ENCODE data around the gene KRT85.
"Not testable (repeated sequence)": the region's sequence is repeated elsewhere in the genome, so short reads cannot be mapped to it uniquely, and the experiment has no call there.

KRT85 gene

DNA sequence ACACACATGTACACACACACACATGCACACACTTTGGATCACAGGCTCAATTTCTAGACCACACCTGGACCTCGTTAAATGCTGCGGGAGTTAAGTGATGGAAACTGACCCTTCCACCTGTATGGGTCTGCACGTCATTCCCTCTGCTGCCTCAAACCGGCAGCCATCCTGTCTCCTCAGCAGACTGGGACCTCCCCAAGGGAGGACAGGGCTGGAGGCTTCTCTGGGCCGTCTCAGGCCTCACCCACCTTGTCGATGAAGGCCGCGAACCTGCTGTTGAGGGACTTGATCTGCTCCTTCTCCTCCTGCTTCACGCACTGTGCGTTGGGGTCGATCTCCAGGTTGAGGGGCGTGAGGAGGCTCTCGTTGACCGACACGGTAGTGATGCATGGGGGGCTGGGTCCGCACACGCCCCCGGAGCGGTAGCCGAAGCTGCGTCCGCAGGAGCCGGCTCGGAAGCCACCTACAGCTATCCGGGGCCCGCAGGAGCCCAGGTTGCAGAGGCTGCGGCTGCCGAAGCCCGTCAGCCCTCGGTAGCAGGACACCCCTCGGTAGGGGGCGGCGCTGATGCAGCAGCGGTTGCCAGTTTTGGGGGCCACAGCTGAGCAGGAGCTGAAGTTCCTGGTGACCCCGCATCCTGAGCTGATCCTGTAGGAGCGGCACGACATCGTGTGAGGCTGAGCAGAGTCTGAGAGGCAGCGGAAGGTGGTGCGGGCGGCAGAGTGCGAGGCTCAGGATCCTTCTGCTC is at the start of gene KRT85:
TSS of gene KRT85 (minus strand) at position 744 of the 748 bp plus-strand sequence. CDS start at position 668, 76 bp downstream.
- Histone ChIP-seq H3K4me1 (ENCODE audit: control insufficient read depth, insufficient read depth, low read length) (peaks cover 5% of the 10 kb centered on the region), H3K36me3 (ENCODE audit: control insufficient read depth, insufficient read depth, low read length) (no peaks in the 10 kb centered on the region), H3K27me3 (ENCODE audit: control insufficient read depth, insufficient read depth, low read length) (no peaks in the 10 kb centered on the region), H3K4me3 (ENCODE audit: low read length) (no peak within 1 kb of the TSS), H3K9ac (ENCODE audit: low read length) (no peak within 1 kb of the TSS), H3K9me3 (ENCODE audit: control insufficient read depth, low read length) (no peaks in the 10 kb centered on the region)

DNA sequence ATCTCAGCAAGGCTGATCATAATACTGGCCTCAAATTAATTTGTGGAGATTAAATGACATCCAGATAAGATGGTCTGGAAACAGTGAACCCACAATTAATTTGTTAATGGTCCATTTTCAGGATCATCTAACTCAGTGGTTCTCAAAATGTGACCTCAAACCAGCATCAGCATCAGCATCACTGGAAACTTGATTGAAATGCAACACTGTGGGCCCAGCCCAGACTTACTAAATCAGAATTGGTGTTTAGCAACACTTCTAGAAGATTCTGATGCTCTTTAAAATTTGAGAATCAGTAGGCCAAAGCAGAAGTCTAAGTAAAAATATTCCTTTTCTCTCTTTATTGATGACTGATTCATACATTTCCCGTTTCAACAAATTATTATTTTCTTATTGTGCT is 49.5 kb upstream of the KRT85 start:
- H3K36me3 ChIP-seq (ENCODE audit: control insufficient read depth, insufficient read depth, low read length) = no peaks in the 10 kb centered on the region
- H3K27me3 ChIP-seq (ENCODE audit: control insufficient read depth, insufficient read depth, low read length) = no peaks in the 10 kb centered on the region
- H3K4me1 ChIP-seq (ENCODE audit: control insufficient read depth, insufficient read depth, low read length) = no peaks in the 10 kb centered on the region
- H3K4me3 ChIP-seq (ENCODE audit: low read length) = no peak overlapping the region
- no peak overlapping the region for H3K9ac ChIP-seq (ENCODE audit: low read length)
- no peaks in the 10 kb centered on the region for H3K9me3 ChIP-seq (ENCODE audit: control insufficient read depth, low read length)

DNA sequence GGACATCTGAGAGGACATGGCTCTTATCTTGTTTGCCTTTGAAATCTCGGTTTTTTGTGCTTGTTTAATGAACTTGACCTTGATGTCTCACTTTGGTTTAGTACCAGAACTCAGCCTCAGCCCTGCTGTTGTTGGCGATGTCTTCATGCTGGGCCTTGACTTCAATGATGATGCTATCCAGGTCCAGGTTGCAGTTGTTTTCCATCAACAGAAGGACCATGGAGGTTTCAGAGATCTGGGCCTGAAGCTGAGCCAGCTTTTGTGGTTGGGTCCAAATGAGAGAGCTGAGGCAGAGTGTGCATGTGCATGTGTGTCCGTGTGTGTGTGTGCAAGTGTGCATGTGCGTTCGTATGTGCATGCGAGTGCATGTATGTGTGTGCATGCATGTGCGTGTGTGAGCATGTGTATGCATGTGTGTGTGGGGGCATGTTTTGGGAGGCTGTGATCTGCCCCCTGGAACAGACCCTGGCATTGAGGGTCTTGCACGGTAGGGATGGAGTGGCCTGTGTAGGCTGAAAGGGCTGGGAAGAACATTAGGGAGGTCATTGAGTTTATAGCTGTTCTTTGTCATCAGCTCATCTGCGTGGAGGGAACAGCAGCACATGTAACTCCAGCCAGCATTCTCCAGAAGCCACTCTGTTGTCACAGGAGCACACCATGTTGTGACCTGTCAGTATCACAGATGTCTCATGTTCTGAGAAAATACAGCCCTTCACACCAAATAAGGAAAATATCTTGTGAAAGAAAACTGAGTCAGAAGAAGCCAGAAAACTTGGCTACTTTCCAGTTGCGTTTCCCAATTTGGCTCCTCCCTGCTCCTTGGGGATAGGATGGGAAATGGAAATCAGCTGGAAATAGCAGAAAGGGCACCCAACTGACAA is 48.8 kb upstream of the KRT85 start:
- H3K36me3 ChIP-seq (ENCODE audit: control insufficient read depth, insufficient read depth, low read length) = no peaks in the 10 kb centered on the region
- no peaks in the 10 kb centered on the region for H3K4me1 ChIP-seq (ENCODE audit: control insufficient read depth, insufficient read depth, low read length)
- no peak overlapping the region for H3K4me3 ChIP-seq (ENCODE audit: low read length)
- no peak overlapping the region for H3K9ac ChIP-seq (ENCODE audit: low read length)
- H3K9me3 ChIP-seq (ENCODE audit: control insufficient read depth, low read length) = no peaks in the 10 kb centered on the region
- no peaks in the 10 kb centered on the region for H3K27me3 ChIP-seq (ENCODE audit: control insufficient read depth, insufficient read depth, low read length)

DNA sequence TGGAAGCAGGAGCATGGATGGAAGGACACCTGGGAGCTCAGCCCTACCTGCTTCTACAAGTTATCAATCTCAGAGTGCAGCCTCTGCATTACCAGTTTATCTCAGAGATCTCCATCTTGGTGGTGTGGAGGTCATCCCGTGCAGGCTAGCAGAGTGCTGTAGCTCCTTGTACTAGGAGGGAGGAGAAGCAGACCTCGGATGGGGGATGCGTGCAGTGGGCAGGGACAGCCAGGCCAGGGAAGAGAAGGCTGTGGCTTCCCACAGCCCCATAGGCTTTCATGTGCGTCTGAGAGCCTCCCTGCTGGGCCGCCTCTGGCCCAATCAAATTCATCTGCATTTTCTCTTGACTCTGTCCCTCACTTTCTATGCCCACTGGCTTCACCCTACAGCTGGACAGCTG is 47.7 kb upstream of the KRT85 start:
- Histone ChIP-seq H3K9ac (ENCODE audit: low read length) (no peak overlapping the region), H3K36me3 (ENCODE audit: control insufficient read depth, insufficient read depth, low read length) (no peaks in the 10 kb centered on the region), H3K9me3 (ENCODE audit: control insufficient read depth, low read length) (no peaks in the 10 kb centered on the region), H3K27me3 (ENCODE audit: control insufficient read depth, insufficient read depth, low read length) (no peaks in the 10 kb centered on the region), H3K4me3 (ENCODE audit: low read length) (no peak overlapping the region), H3K4me1 (ENCODE audit: control insufficient read depth, insufficient read depth, low read length) (no peaks in the 10 kb centered on the region)

DNA sequence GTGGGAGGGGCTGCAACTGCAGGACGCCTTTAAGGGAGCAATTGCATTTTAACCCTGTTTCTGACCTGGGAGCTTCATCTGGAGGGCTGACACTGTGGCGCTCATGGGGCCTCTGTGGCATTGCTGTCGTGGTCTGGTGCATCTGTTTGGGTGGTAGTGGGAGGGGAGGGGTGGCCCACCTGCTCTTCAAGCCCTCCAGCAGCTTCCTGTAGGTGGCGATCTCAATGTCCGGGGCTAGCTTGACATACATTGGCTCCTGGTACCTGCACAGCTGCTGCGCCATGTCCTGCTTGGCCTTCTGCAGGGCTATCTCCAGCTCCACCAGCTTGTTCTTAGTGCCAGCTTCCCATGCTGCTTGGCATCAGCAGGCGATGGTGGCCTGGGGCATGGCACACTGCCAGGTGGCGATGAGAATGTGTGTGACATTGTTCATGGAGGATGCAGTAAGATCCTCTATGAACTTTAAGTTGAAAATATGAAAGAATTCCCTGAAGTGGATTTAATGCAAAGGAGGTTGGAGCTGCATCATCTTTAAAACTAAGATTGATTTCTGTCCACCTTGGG is 46.6 kb upstream of the KRT85 start:
- H3K4me3 ChIP-seq (ENCODE audit: low read length) = no peak overlapping the region
- H3K9me3 ChIP-seq (ENCODE audit: control insufficient read depth, low read length) = no peaks in the 10 kb centered on the region
- no peaks in the 10 kb centered on the region for H3K27me3 ChIP-seq (ENCODE audit: control insufficient read depth, insufficient read depth, low read length)
- no peaks in the 10 kb centered on the region for H3K4me1 ChIP-seq (ENCODE audit: control insufficient read depth, insufficient read depth, low read length)
- no peak overlapping the region for H3K9ac ChIP-seq (ENCODE audit: low read length)
- H3K36me3 ChIP-seq (ENCODE audit: control insufficient read depth, insufficient read depth, low read length) = no peaks in the 10 kb centered on the region

DNA sequence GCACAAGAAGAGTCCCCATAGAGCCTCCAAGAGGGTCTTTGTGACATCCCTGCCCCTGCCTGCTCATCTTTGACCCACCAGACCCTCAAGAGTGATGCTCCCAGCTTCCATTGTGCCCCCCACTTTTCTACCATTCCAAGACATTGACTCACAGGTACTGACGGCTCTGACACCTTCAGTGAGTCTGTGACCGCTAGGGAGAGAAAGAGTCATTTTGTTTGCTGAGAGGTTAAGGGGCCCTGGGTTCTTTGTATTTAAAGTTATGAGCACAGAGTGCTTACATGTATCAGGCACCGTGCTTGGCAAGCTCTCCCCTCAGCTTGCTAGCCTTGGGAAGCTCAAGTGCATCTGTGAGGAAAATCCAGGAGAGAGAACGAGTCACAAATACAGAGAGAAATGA is 45.9 kb upstream of the KRT85 start:
- Histone ChIP-seq H3K27me3 (ENCODE audit: control insufficient read depth, insufficient read depth, low read length) (no peaks in the 10 kb centered on the region), H3K36me3 (ENCODE audit: control insufficient read depth, insufficient read depth, low read length) (no peaks in the 10 kb centered on the region), H3K9me3 (ENCODE audit: control insufficient read depth, low read length) (no peaks in the 10 kb centered on the region), H3K4me3 (ENCODE audit: low read length) (no peak overlapping the region), H3K4me1 (ENCODE audit: control insufficient read depth, insufficient read depth, low read length) (no peaks in the 10 kb centered on the region), H3K9ac (ENCODE audit: low read length) (no peak overlapping the region)

DNA sequence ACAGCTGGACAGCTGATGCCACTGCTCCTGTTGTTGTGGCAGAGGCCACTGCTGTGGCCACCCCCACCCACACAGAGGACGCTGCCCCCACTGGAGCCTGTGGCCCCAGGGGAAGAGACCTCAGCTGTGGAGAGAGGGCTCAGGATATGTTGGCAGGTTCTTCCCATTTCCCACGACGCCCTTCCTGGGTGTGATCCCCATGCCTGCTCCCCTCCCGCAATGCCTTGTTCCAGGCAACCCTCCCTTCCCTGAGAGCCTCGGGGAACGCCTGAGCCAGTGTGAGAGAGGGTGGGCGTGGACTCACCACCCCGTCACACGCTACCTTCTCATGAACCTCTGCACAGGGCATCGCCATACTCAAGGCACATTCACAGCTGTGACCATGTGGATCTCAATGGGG is 44.5 kb upstream of the KRT85 start:
- no peak overlapping the region for H3K4me3 ChIP-seq (ENCODE audit: low read length)
- H3K9ac ChIP-seq (ENCODE audit: low read length) = no peak overlapping the region
- H3K4me1 ChIP-seq (ENCODE audit: control insufficient read depth, insufficient read depth, low read length) = no peaks in the 10 kb centered on the region
- peaks cover 3% of the 10 kb centered on the region for H3K27me3 ChIP-seq (ENCODE audit: control insufficient read depth, insufficient read depth, low read length)
- H3K9me3 ChIP-seq (ENCODE audit: control insufficient read depth, low read length) = no peaks in the 10 kb centered on the region
- H3K36me3 ChIP-seq (ENCODE audit: control insufficient read depth, insufficient read depth, low read length) = no peaks in the 10 kb centered on the region

DNA sequence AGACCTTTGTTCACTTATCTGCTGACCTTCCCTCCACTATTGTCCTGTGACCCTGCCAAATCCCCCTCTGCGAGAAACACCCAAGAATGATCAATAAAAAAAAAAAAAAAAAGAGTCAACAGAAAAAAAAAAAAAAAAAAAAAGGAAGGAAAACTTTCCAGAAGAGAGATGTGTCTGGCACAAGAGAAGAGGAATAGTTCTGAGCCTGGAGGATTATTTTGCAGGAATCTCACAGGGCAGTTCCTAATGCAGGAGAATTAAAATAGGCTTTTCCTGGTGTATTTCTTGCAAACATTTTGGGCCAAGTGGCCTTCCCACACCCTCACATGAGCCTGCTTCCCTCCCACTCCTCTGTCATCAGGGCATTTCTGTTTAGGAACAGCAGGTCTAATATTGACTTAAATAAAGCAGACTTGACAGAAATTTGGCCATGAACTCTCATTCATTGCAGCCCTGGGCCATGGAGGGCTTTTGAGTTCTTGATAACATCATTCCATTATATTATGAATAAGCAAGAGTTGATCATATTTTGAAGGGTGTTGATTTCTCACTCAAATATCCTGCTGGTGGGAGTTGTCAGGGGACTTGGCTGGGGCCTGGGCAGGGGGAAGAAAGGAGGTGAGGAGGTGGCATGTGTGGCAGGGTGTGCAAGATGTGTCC is 43.4 kb upstream of the KRT85 start:
- not testable (repeated sequence) for H3K27me3 ChIP-seq (ENCODE audit: control insufficient read depth, insufficient read depth, low read length); H3K36me3 ChIP-seq (ENCODE audit: control insufficient read depth, insufficient read depth, low read length); H3K9me3 ChIP-seq (ENCODE audit: control insufficient read depth, low read length); H3K4me1 ChIP-seq (ENCODE audit: control insufficient read depth, insufficient read depth, low read length); H3K9ac ChIP-seq (ENCODE audit: low read length); H3K4me3 ChIP-seq (ENCODE audit: low read length)

DNA sequence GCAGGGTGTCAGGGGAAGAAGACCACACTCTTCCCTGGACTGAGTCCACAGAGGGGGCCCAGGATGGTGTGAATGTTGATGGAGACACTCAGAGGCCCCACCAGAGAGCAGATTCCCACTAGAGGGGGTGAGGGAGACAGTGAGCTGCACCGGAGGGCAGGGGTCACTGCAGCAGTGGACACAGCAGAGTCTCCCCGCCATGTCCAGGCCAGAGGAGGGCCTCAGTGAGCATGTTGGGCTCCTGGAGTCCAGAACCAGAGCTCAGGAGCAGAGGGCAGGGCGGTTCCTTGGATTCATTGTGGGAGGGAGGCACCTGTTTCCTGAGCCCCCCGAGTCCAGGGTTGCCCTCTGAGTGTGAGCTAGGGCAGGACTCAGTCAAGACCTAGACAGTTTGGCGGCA is 40.6 kb upstream of the KRT85 start:
- Histone ChIP-seq H3K4me3 (ENCODE audit: low read length) (no peak overlapping the region), H3K9ac (ENCODE audit: low read length) (no peak overlapping the region), H3K4me1 (ENCODE audit: control insufficient read depth, insufficient read depth, low read length) (no peaks in the 10 kb centered on the region), H3K9me3 (ENCODE audit: control insufficient read depth, low read length) (no peaks in the 10 kb centered on the region), H3K27me3 (ENCODE audit: control insufficient read depth, insufficient read depth, low read length) (peaks cover 6% of the 10 kb centered on the region), H3K36me3 (ENCODE audit: control insufficient read depth, insufficient read depth, low read length) (no peaks in the 10 kb centered on the region)

DNA sequence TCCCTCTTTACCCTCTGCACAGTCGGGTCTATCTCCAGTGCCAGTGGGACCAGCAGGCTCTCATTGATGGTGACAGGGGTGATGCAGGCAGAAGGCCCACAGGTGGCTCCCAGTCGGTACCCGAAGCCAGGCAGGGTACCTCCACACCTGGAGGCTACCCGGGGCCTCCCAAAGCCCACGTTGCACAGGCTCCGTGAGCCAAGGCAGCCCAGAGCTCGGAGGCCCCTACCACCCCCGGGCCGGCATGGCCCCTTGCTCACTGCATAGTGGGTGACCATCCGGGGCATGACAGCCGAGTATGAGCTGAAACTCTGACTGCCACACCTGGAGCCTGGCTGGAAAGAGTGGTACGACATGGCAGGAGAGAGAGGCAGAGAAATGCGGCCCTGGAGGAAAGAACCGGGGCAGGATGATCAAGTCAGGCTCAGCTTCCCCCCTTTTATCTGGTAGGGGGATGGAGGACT is 38.7 kb upstream of the KRT85 start, which contains the start of gene KRT82:
TSS of gene KRT82 (minus strand) at position 414 of the 464 bp plus-strand sequence. CDS start at position 356, 58 bp downstream.
- no peaks in the 10 kb centered on the region for H3K4me1 ChIP-seq (ENCODE audit: control insufficient read depth, insufficient read depth, low read length)
- no peak within 1 kb of the TSS for H3K4me3 ChIP-seq (ENCODE audit: low read length)
- H3K27me3 ChIP-seq (ENCODE audit: control insufficient read depth, insufficient read depth, low read length) = peaks cover 9% of the 10 kb centered on the region

DNA sequence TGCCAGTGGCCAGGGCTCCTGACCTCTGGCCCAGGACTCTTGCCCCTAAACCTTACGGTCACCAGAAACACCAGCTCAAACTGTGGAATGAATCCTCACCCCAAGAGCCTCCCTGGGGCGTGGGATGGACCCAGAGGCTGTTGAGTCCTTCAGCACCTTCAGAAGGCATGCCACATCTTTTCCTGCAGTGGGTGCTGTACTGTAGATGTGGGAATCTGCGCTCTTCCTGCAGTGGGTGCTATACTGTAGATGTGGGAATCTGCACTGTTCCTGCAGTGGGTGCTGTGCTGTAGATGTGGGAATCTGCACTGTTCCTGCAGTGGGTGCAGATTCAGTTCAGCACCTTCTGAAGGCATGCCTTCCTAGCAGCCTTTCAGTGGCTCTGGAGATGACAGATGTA is 37.7 kb upstream of the KRT85 start:
- H3K27me3 ChIP-seq (ENCODE audit: control insufficient read depth, insufficient read depth, low read length) = peaks cover 10% of the 10 kb centered on the region

More for the DNA sequence above, 38.7 kb upstream of the KRT85 start, which contains the start of gene KRT82:
- no peak within 1 kb of the TSS for H3K9ac ChIP-seq (ENCODE audit: low read length)
- H3K9me3 ChIP-seq (ENCODE audit: control insufficient read depth, low read length) = no peaks in the 10 kb centered on the region
- no peaks in the 10 kb centered on the region for H3K36me3 ChIP-seq (ENCODE audit: control insufficient read depth, insufficient read depth, low read length)

More for the DNA sequence above, 37.7 kb upstream of the KRT85 start:
- no peaks in the 10 kb centered on the region for H3K9me3 ChIP-seq (ENCODE audit: control insufficient read depth, low read length)
- H3K4me3 ChIP-seq (ENCODE audit: low read length) = no peak overlapping the region
- no peak overlapping the region for H3K9ac ChIP-seq (ENCODE audit: low read length)
- H3K36me3 ChIP-seq (ENCODE audit: control insufficient read depth, insufficient read depth, low read length) = no peaks in the 10 kb centered on the region
- no peaks in the 10 kb centered on the region for H3K4me1 ChIP-seq (ENCODE audit: control insufficient read depth, insufficient read depth, low read length)

All from mucosa of stomach (tissue), 1 donor.